Measurements from ENCODE around the gene MCM3. TPM values are rescaled to one million over a fixed set of nuclear protein-coding genes. Genes with fewer than 3 reads are reported as not detected.

The MCM3 gene
- total and polyA plus RNA-seq, 8 donors: 22.8 to 50.0 (median 30.8) TPM

GRCh38 chr6:52305948-52306767, 21.6 kb upstream of the MCM3 start:
- WGBS, 5 donors: 92 to 96% (median 93%) methylated on average over 15 of the region's 15 CpGs

DNA sequence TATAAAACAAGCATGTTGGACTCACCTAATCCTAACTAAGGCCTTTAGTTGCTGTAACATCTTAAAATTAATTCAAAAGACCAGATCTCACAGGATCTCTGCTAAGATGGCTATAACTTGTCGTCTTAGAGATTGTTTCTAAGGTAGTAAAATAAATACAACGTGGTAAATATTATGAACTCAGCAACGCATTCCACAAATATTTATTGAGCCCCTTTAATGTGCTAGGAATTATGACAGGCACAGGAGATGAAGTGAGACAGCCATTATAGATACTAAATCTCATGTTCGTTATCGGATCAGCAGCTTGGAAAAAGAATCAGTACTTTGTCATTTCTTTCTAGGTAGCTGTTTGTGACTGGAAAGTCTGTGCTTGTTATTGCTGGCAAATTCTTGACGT, 20.9 kb upstream of the MCM3 start:
- TF ChIP-seq POLR2A (IDR thresholded peaks at IDR 0.05) (no peak), EP300 (IDR thresholded peaks at IDR 0.05) (no peak), CTCF (IDR thresholded peaks at IDR 0.05) (no peak), POLR2AphosphoS5 (IDR thresholded peaks at IDR 0.05) (no peak)
- WGBS, 5 donors: 25 to 33% (median 29%) methylated on average over 6 of the region's 6 CpGs
- intact Hi-C loops (cut with DNase I; ENCODE audit: low total_unique reads): no loop called here
- no peak overlapping the region for H3K4me3 ChIP-seq
- H3K27me3 ChIP-seq: no peaks in the 10 kb centered on the region
- H3K27ac ChIP-seq: peak overlapping the region in 4 of 5 donors; percentile 36 to 76 (median 52)
- H3K36me3 ChIP-seq: no peaks in the 10 kb centered on the region
- H3K9me3 ChIP-seq: no peaks in the 10 kb centered on the region
- peak in 1 of 2 donors; percentile 35 for DNase-seq
- peaks cover 12 to 49% (median 20%) of the 10 kb centered on the region in 4 donors for H3K4me1 ChIP-seq

More at GRCh38 chr6:52305948-52306767, 21.6 kb upstream of the MCM3 start:
- DNase-seq: peak in 1 of 2 donors; percentile 40
- intact Hi-C loops (cut with DNase I; ENCODE audit: low total_unique reads): no loop called here
- Histone ChIP-seq H3K9me3 (no peaks in the 10 kb centered on the region), H3K27ac (peak overlapping the region in 2 of 5 donors; percentile 57 to 76), H3K4me3 (no peak overlapping the region), H3K27me3 (no peaks in the 10 kb centered on the region), H3K36me3 (no peaks in the 10 kb centered on the region), H3K4me1 (peaks cover 12 to 49% (median 20%) of the 10 kb centered on the region in 4 donors)
- TF ChIP-seq POLR2AphosphoS5 (IDR thresholded peaks at IDR 0.05): no peak

- 16 to 43% (median 29%) methylated on average over 1 of the region's 1 CpG for WGBS, 5 donors
- Histone ChIP-seq H3K27me3 (no peaks in the 10 kb centered on the region), H3K9me3 (no peaks in the 10 kb centered on the region), H3K4me3 (no peak overlapping the region), H3K4me1 (peaks cover 12 to 49% (median 20%) of the 10 kb centered on the region in 4 donors), H3K36me3 (no peaks in the 10 kb centered on the region), H3K27ac (peak overlapping the region in 4 of 5 donors; percentile 36 to 76 (median 52))
- intact Hi-C loops (cut with DNase I; ENCODE audit: low total_unique reads): no loop called here
- DNase-seq: peak in 1 of 2 donors; percentile 78
- TF ChIP-seq POLR2A (IDR thresholded peaks at IDR 0.05): no peak
- peak in 1 of 3 donors; percentile 19 for TF ChIP-seq POLR2AphosphoS5 (IDR thresholded peaks at IDR 0.05)
- TF ChIP-seq EP300 (IDR thresholded peaks at IDR 0.05): no peak
Measured at GRCh38 chr6:52304983-52305390, 20.4 kb upstream of the MCM3 start.

DNA sequence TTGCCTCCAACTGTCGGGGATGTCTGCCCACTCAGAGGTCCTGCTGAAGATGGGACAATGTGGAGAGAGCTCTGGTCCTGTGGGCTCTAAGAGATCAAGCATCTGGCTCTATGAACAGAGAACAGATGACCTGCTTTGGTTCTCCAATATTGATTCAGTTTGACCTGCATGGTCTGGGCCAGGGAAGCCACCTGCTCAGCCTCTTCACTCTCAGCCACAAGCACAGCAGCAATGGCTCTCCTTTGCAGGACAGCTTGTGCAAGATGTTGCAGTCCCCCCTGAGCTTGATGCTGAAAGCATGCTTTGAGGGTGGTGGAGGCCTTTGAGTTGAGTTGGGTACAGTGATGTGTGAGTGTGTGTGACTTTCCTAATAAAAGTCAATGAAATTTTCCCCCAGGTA, 18.6 kb upstream of the MCM3 start:
- H3K9me3 ChIP-seq: no peaks in the 10 kb centered on the region
- H3K4me3 ChIP-seq: no peak overlapping the region
- H3K27ac ChIP-seq: no peak overlapping the region
- intact Hi-C loops (cut with DNase I; ENCODE audit: low total_unique reads): no loop called here
- no peak for TF ChIP-seq POLR2AphosphoS5 (IDR thresholded peaks at IDR 0.05)
- TF ChIP-seq EP300 (IDR thresholded peaks at IDR 0.05): no peak
- TF ChIP-seq POLR2A (IDR thresholded peaks at IDR 0.05): no peak
- TF ChIP-seq CTCF (IDR thresholded peaks at IDR 0.05): no peak
- WGBS, 5 donors: 93 to 100% (median 97%) methylated on average over 1 of the region's 1 CpG
- DNase-seq: no peak
- no peaks in the 10 kb centered on the region for H3K36me3 ChIP-seq
- H3K4me1 ChIP-seq: peaks cover 12 to 46% (median 20%) of the 10 kb centered on the region in 4 donors
- H3K27me3 ChIP-seq: no peaks in the 10 kb centered on the region

GRCh38 chr6:52301326-52301725, 16.8 kb upstream of the MCM3 start:
- Histone ChIP-seq H3K36me3 (no peaks in the 10 kb centered on the region), H3K4me3 (no peak overlapping the region), H3K9me3 (no peaks in the 10 kb centered on the region), H3K4me1 (peaks cover 12 to 28% (median 20%) of the 10 kb centered on the region in 4 donors), H3K27ac (no peak overlapping the region), H3K27me3 (no peaks in the 10 kb centered on the region)
- WGBS, 5 donors: 87 to 93% (median 89%) methylated on average over 1 of the region's 1 CpG
- intact Hi-C loops (cut with DNase I; ENCODE audit: low total_unique reads): no loop called here
- DNase-seq: no peak
- TF ChIP-seq POLR2A (IDR thresholded peaks at IDR 0.05) (no peak), EP300 (IDR thresholded peaks at IDR 0.05) (no peak), CTCF (IDR thresholded peaks at IDR 0.05) (no peak), POLR2AphosphoS5 (IDR thresholded peaks at IDR 0.05) (no peak)

Data from stomach (tissue), 9 donors.